Thoracic aorta (tissue), 2 donors: ENCODE data around the gene ABHD16B. TPM values are rescaled to one million over a fixed set of nuclear protein-coding genes. Genes with fewer than 3 reads are reported as not detected.

ENCODE experiments used
- ATAC-seq: fragments of 150-250 bp; one replicate; pipeline ENCODE4 v1.8.0; 2017; ENCODE audit warnings: low read depth; ENCODE audit not compliant: insufficient number of reproducible peaks, low FRiP score
- DNase-seq: peaks from one replicate; pipeline ENCODE4 v3.0.0-alpha.2; 2020; ENCODE audit warnings: low spot score
- H3K27ac ChIP-seq, 2 donors: fragments of 200-600 bp; sonication (generic); 1 replicate in 1 of 2; 2 replicates in 1 of 2; pipeline ENCODE4 v1.5.1; 2016; ENCODE audit warnings: mild to moderate bottlenecking in 2 of 2, moderate library complexity in 2 of 2
- H3K27me3 ChIP-seq: fragments of 200-600 bp; sonication (generic); replicated peaks from 2 replicates; pipeline ENCODE4 v1.6.0; 2016; ENCODE audit warnings: mild to moderate bottlenecking; ENCODE audit not compliant: insufficient read depth
- H3K36me3 ChIP-seq: fragments of 200-600 bp; sonication (generic); one replicate; pipeline ENCODE4 v1.5.1; 2016
- H3K4me1 ChIP-seq, 2 donors: fragments of 200-600 bp; sonication (generic); 1 replicate in 1 of 2; 2 replicates in 1 of 2; pipeline versions ENCODE4 v1.5.1 to v1.6.0; 2016; ENCODE audit warnings: low read depth in 2 of 2, mild to moderate bottlenecking in 1 of 2; ENCODE audit not compliant: control insufficient read depth in 1 of 2
- H3K4me3 ChIP-seq: fragments of 200-600 bp; sonication (generic); 2 replicates; pipeline ENCODE4 v1.5.1; 2016; ENCODE audit warnings: mild to moderate bottlenecking
- H3K9me3 ChIP-seq: fragments of 200-600 bp; sonication (generic); 2 replicates; pipeline ENCODE4 v1.5.1; 2016
- CTCF ChIP-seq: fragments of 200-600 bp; sonication (generic); IDR thresholded peaks from one replicate; pipeline ENCODE4 v1.5.1; 2019; ENCODE audit warnings: antibody characterized with exemption
- total RNA-seq, 2 donors: library from RNA; depleted of rRNA; stranded (reverse); fragments of >200 nt; gene quantifications; one replicate each; pipeline versions ENCODE4 v1.1.0 to v1.2.3, GENCODE V29; 2016

The ABHD16B gene
- total RNA-seq, 2 donors from 2014 or later = not detected

- no peak for ATAC-seq
These were observed 42.7 kb downstream of the ABHD16B start for GRCh38 chr20:63903796-63904561.

GRCh38 chr20:63908008-63908682 lies 46.8 kb downstream of the ABHD16B start:
- Histone ChIP-seq H3K4me1 (peaks cover 0 to 12% of the 10 kb centered on the region in 2 donors), H3K4me3 (no peak overlapping the region), H3K36me3 (no peaks in the 10 kb centered on the region), H3K27me3 (no peaks in the 10 kb centered on the region), H3K9me3 (no peaks in the 10 kb centered on the region), H3K27ac (no peak overlapping the region)
- no peak for ATAC-seq
- no peak for TF ChIP-seq CTCF
- DNase-seq = no peak

More at GRCh38 chr20:63903796-63904561, 42.7 kb downstream of the ABHD16B start:
- no peaks in the 10 kb centered on the region for H3K9me3 ChIP-seq
- no peak for DNase-seq
- no peak overlapping the region for H3K27ac ChIP-seq
- no peak for TF ChIP-seq CTCF
- no peaks in the 10 kb centered on the region for H3K36me3 ChIP-seq
- no peak overlapping the region for H3K4me3 ChIP-seq
- no peaks in the 10 kb centered on the region for H3K4me1 ChIP-seq
- no peaks in the 10 kb centered on the region for H3K27me3 ChIP-seq

- no peak for DNase-seq
- no peak for ATAC-seq
These were observed 49.9 kb downstream of the ABHD16B start for GRCh38 chr20:63911176-63911575.

More at GRCh38 chr20:63911176-63911575, 49.9 kb downstream of the ABHD16B start:
- H3K4me1 ChIP-seq = peaks cover 0 to 12% of the 10 kb centered on the region in 2 donors
- TF ChIP-seq CTCF = no peak
- no peak overlapping the region for H3K4me3 ChIP-seq
- no peaks in the 10 kb centered on the region for H3K27me3 ChIP-seq
- H3K27ac ChIP-seq = no peak overlapping the region
- no peaks in the 10 kb centered on the region for H3K9me3 ChIP-seq
- H3K36me3 ChIP-seq = no peaks in the 10 kb centered on the region

Other genes starting within 250 kb of the ABHD16B start
- 10 to 100 TPM; 10.0 to 14.7 TPM for gene GMEB2, start 234.4 kb upstream of the ABHD16B start, total RNA-seq
- gene STMN3, start 208.1 kb upstream of the ABHD16B start, total RNA-seq = 10 to 100 TPM; 14.4 to 17.8 TPM
- gene RTEL1, start 203.2 kb upstream of the ABHD16B start, total RNA-seq = 100 to 1,000 TPM in 1 of 2 donors, 10 to 100 TPM in 1; 37.8 to 114 TPM
- 10 to 100 TPM; 32.9 to 98.9 TPM for gene TNFRSF6B, start 164.8 kb upstream of the ABHD16B start, total RNA-seq
- 10 to 100 TPM; 56.4 to 57.8 TPM for gene ARFRP1, start 153.5 kb upstream of the ABHD16B start, total RNA-seq
- gene ZGPAT, start 153.5 kb upstream of the ABHD16B start, total RNA-seq = 10 to 100 TPM; 32.6 to 41.1 TPM
- 10 to 100 TPM; 15.6 to 26.5 TPM for gene LIME1, start 124.8 kb upstream of the ABHD16B start, total RNA-seq
- gene SLC2A4RG, start 121.7 kb upstream of the ABHD16B start, total RNA-seq = 100 to 1,000 TPM in 1 of 2 donors, 10 to 100 TPM in 1; 36.2 to 103 TPM
- 1 to 10 TPM; 9.3 to 9.9 TPM for gene ZBTB46, start 30.2 kb upstream of the ABHD16B start, total RNA-seq
- 100 to 1,000 TPM; 106 to 159 TPM for gene TPD52L2, start 3.8 kb downstream of the ABHD16B start, total RNA-seq
- 10 to 100 TPM; 48.5 to 61.2 TPM for gene DNAJC5, start 33.6 kb downstream of the ABHD16B start, total RNA-seq
- 10 to 100 TPM; 27.3 to 40.5 TPM for gene UCKL1, start 94.9 kb downstream of the ABHD16B start, total RNA-seq
- gene ZNF512B, start 108.4 kb downstream of the ABHD16B start, total RNA-seq = 10 to 100 TPM; 10.2 to 13.8 TPM
- 1 to 10 TPM in 1 of 2 donors, under 1 TPM in 1; 0.78 to 3.0 TPM for gene SAMD10, start 118.1 kb downstream of the ABHD16B start, total RNA-seq
- 10 to 100 TPM; 51.9 to 52.9 TPM for gene PRPF6, start 119.6 kb downstream of the ABHD16B start, total RNA-seq
- 1 to 10 TPM in 1 of 2 donors, under 1 TPM in 1; 0.81 to 3.2 TPM for gene C20orf204, start 174.7 kb downstream of the ABHD16B start, total RNA-seq
- gene SOX18, start 188.1 kb downstream of the ABHD16B start, total RNA-seq = 10 to 100 TPM in 1 of 2 donors, 1 to 10 TPM in 1; 4.2 to 15.3 TPM
- gene TCEA2, start 201.7 kb downstream of the ABHD16B start, total RNA-seq = 10 to 100 TPM; 30.1 to 48.6 TPM
- 10 to 100 TPM; 20.6 to 41.2 TPM for gene RGS19, start 218.0 kb downstream of the ABHD16B start, total RNA-seq
- gene OPRL1, start 218.6 kb downstream of the ABHD16B start, total RNA-seq = 1 to 10 TPM; 1.1 to 3.2 TPM
- not detected for gene LKAAEAR1, start 222.9 kb downstream of the ABHD16B start, total RNA-seq
- gene NPBWR2, start 246.1 kb downstream of the ABHD16B start, total RNA-seq = not detected